Measurements from ENCODE around the gene PCNX2. TPM values are rescaled to one million over a fixed set of nuclear protein-coding genes. Genes with fewer than 3 reads are reported as not detected.

The PCNX2 gene
- total RNA-seq, 1 experiment from 2014 or later, result 15.3 TPM

GRCh38 chr1:233313434-233314155, 18.1 kb upstream of the PCNX2 start:
- no peak overlapping the region for H3K9ac ChIP-seq (ENCODE audit: low read length)
- intact Hi-C loops (cut with micrococcal nuclease), result no loop called here
- H3K27me3 ChIP-seq (ENCODE audit: insufficient read depth, low read length), result no peaks in the 10 kb centered on the region
- RAD21 ChIA-PET (ENCODE audit: low non-redundant PET in 1 of 2, low total read pairs in 2 of 2, uncharacterized antibody in 2 of 2, unreplicated experiment in 2 of 2), result no interaction called here
- H2AFZ ChIP-seq (ENCODE audit: low read depth, low read length, poor library complexity, severe bottlenecking), result peak overlapping the region; percentile 17
- no peak overlapping the region for H3K4me2 ChIP-seq (ENCODE audit: low read length)
- no peaks in the 10 kb centered on the region for H3K9me2 ChIP-seq (ENCODE audit: insufficient read depth)
- no peak overlapping the region for H3K27ac ChIP-seq (ENCODE audit: low read depth, low read length)
- H3K9me3 ChIP-seq (ENCODE audit: control insufficient read depth in 1 of 2, insufficient read depth in 1 of 2, low read depth in 1 of 2, low read length in 2 of 2), result no peaks in the 10 kb centered on the region
- no peaks in the 10 kb centered on the region for H3K36me3 ChIP-seq (ENCODE audit: control insufficient read depth in 1 of 2, insufficient read depth in 2 of 2, low read length in 2 of 2)
- TF ChIP-seq CBX3 (IDR thresholded peaks at IDR 0.05; ENCODE audit: low read depth), result no peak
- TF ChIP-seq CTCF (IDR thresholded peaks at IDR 0.05 in 2 of 3, conservative IDR thresholded peaks at IDR 0.05 in 1 of 3; ENCODE audit: borderline replicate concordance in 1 of 3, insufficient read depth in 1 of 3, low read depth in 2 of 3, low read length in 2 of 3), result no peak
- no peak for TF ChIP-seq RAD21 (IDR thresholded peaks at IDR 0.05; ENCODE audit: low read depth)
- no peak for TF ChIP-seq EZH2 (IDR thresholded peaks at IDR 0.05)
- TF ChIP-seq SP1 (IDR thresholded peaks at IDR 0.05; ENCODE audit: low read depth), result no peak
- no peak for TF ChIP-seq ZBTB33 (IDR thresholded peaks at IDR 0.05; ENCODE audit: extremely low read depth, insufficient replicate concordance, low read length)
- TF ChIP-seq YY1 (IDR thresholded peaks at IDR 0.05; ENCODE audit: extremely low read depth, insufficient replicate concordance, low read depth, low read length), result no peak
- TF ChIP-seq ZFX (IDR thresholded peaks at IDR 0.05), result no peak
- no peak for TF ChIP-seq REST (IDR thresholded peaks at IDR 0.05; ENCODE audit: low read depth)
- no peak for TF ChIP-seq SRF (IDR thresholded peaks at IDR 0.05; ENCODE audit: low read depth)
- no peak for TF ChIP-seq CEBPB (IDR thresholded peaks at IDR 0.05; ENCODE audit: low read depth)
- TF ChIP-seq ELF1 (IDR thresholded peaks at IDR 0.05; ENCODE audit: borderline replicate concordance, low read depth), result no peak
- no peak for TF ChIP-seq EZH2phosphoT487 (IDR thresholded peaks at IDR 0.05; ENCODE audit: borderline replicate concordance)
- no peak for TF ChIP-seq POLR2A (IDR thresholded peaks at IDR 0.05; ENCODE audit: borderline replicate concordance, extremely low read depth, insufficient read depth, insufficient read length)
- TF ChIP-seq EGR1 (IDR thresholded peaks at IDR 0.05; ENCODE audit: low read depth), result no peak
- TF ChIP-seq POLR2AphosphoS5 (IDR thresholded peaks at IDR 0.05; ENCODE audit: low read depth, low read length), result no peak
- H3K4me1 ChIP-seq (ENCODE audit: control insufficient read depth in 1 of 2, insufficient read depth in 2 of 2, low read length in 2 of 2), result no peaks in the 10 kb centered on the region
- CTCF ChIA-PET, result no interaction called here
- ATAC-seq (no peak), DNase-seq (ENCODE audit: low read depth, low spot score) (no peak)
- no peak overlapping the region for H3K4me3 ChIP-seq (replicated peaks in 1 of 2; ENCODE audit: low read depth in 1 of 2, low read length in 2 of 2)
- no peaks in the 10 kb centered on the region for H3K79me2 ChIP-seq (ENCODE audit: insufficient read depth, low read length)
- POLR2A ChIA-PET, result interaction anchor here (1.2 kb wide), 1 partner anchor 15 kb away, joined by 3 read pairs; no protein-coding TSS in a partner anchor
- no TSS peak for BruUV-seq (replicated peaks)
- H4K20me1 ChIP-seq (ENCODE audit: insufficient read depth), result no peaks in the 10 kb centered on the region

Measured in HCT116 (cell line).